HG02642 (cell line): ENCODE data around the gene ADAMTS17.
"Not testable (repeated sequence)": the region's sequence is repeated elsewhere in the genome, so short reads cannot be mapped to it uniquely, and the experiment has no call there.

Experiments
- ATAC-seq: cut with Tn5 transposase; IDR thresholded peaks from one replicate; pipeline ENCODE4 v1.9.1; 2021; ENCODE audit warnings: mild to moderate bottlenecking; ENCODE audit not compliant: unreplicated experiment, poor library complexity

ADAMTS17 gene

GRCh38 chr15:100100926-100101325 is 240.8 kb downstream of the ADAMTS17 start:
- no peak for ATAC-seq

GRCh38 chr15:100099976-100100375 is 241.8 kb downstream of the ADAMTS17 start:
- ATAC-seq = no peak

GRCh38 chr15:100098705-100099104 is 243.1 kb downstream of the ADAMTS17 start:
- ATAC-seq = no peak

GRCh38 chr15:100097342-100098127 is 244.2 kb downstream of the ADAMTS17 start:
- no peak for ATAC-seq

- ATAC-seq = no peak
Measured at GRCh38 chr15:100096700-100097099, 245.1 kb downstream of the ADAMTS17 start.

- ATAC-seq = no peak
Measured at GRCh38 chr15:100096248-100096600, 245.6 kb downstream of the ADAMTS17 start.

- no peak for ATAC-seq
Measured at GRCh38 chr15:100095541-100096247, 246.1 kb downstream of the ADAMTS17 start.

GRCh38 chr15:100094127-100094510 is 247.7 kb downstream of the ADAMTS17 start:
- ATAC-seq = no peak

GRCh38 chr15:100093211-100094126 is 248.3 kb downstream of the ADAMTS17 start:
- ATAC-seq = no peak

- no peak for ATAC-seq
Measured at GRCh38 chr15:100092034-100092433, 249.7 kb downstream of the ADAMTS17 start.

- no peak for ATAC-seq
Measured at GRCh38 chr15:100090411-100090810, 251.4 kb downstream of the ADAMTS17 start.

- ATAC-seq = not testable (repeated sequence)
Measured at GRCh38 chr15:100084042-100084821, 257.5 kb downstream of the ADAMTS17 start.

GRCh38 chr15:100083572-100083971 is 258.2 kb downstream of the ADAMTS17 start:
- no peak for ATAC-seq

- no peak for ATAC-seq
Measured at GRCh38 chr15:100082761-100083402, 258.9 kb downstream of the ADAMTS17 start.

GRCh38 chr15:100081454-100081853 is 260.3 kb downstream of the ADAMTS17 start:
- no peak for ATAC-seq

GRCh38 chr15:100078511-100079220 is 263.1 kb downstream of the ADAMTS17 start:
- no peak for ATAC-seq

GRCh38 chr15:100075229-100075628 is 266.5 kb downstream of the ADAMTS17 start:
- no peak for ATAC-seq

GRCh38 chr15:100073982-100074381 is 267.8 kb downstream of the ADAMTS17 start:
- no peak for ATAC-seq
